GM12801 (cell line): ENCODE data around the gene LGALS7.

Experiments used
- TF ChIP-seq, protein P1 (sequence below): IDR thresholded peaks from one replicate; pipeline ENCODE4 v1.5.1; 2011; ENCODE audit warnings: control low read depth; ENCODE audit not compliant: insufficient read length; ENCODE audit errors: extremely low read depth

The LGALS7 gene

DNA sequence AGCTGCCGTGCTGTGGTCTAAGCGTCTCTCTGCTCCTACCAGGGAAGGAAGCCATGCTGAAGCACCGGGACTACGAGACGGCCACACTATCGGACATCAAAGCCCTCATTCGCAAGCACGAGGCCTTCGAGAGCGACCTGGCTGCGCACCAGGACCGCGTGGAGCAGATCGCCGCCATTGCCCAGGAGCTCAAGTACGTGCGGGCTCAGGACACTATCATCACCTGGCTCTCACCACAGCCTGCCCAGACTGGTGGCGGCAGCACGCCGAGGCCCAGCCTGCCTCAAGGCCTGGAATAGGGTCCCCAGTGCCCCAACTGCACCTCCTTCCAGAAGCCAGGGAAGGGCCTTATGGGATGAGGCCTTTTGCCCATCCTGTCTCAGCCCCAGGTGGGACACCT, 51.8 kb downstream of the LGALS7 start:
- TF ChIP-seq, protein P1, sequence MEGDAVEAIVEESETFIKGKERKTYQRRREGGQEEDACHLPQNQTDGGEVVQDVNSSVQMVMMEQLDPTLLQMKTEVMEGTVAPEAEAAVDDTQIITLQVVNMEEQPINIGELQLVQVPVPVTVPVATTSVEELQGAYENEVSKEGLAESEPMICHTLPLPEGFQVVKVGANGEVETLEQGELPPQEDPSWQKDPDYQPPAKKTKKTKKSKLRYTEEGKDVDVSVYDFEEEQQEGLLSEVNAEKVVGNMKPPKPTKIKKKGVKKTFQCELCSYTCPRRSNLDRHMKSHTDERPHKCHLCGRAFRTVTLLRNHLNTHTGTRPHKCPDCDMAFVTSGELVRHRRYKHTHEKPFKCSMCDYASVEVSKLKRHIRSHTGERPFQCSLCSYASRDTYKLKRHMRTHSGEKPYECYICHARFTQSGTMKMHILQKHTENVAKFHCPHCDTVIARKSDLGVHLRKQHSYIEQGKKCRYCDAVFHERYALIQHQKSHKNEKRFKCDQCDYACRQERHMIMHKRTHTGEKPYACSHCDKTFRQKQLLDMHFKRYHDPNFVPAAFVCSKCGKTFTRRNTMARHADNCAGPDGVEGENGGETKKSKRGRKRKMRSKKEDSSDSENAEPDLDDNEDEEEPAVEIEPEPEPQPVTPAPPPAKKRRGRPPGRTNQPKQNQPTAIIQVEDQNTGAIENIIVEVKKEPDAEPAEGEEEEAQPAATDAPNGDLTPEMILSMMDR, result no peak
